Activated CD4-positive, alpha-beta T cell treated with anti-CD3 and anti-CD28 coated beads for 24 hours (primary cell): ENCODE data around the gene PROKR1.
A peak's percentile ranks its signal among the peaks of the same experiment; 100 is the strongest.
"Not testable (repeated sequence)": the region's sequence is repeated elsewhere in the genome, so short reads cannot be mapped to it uniquely, and the experiment has no call there.

Source experiments
- DNase-seq, 2 donors: peaks; one replicate each; pipeline ENCODE4 v3.0.0-alpha.2; 2020; ENCODE audit warnings: low read depth in 2 of 2

PROKR1 gene

DNA sequence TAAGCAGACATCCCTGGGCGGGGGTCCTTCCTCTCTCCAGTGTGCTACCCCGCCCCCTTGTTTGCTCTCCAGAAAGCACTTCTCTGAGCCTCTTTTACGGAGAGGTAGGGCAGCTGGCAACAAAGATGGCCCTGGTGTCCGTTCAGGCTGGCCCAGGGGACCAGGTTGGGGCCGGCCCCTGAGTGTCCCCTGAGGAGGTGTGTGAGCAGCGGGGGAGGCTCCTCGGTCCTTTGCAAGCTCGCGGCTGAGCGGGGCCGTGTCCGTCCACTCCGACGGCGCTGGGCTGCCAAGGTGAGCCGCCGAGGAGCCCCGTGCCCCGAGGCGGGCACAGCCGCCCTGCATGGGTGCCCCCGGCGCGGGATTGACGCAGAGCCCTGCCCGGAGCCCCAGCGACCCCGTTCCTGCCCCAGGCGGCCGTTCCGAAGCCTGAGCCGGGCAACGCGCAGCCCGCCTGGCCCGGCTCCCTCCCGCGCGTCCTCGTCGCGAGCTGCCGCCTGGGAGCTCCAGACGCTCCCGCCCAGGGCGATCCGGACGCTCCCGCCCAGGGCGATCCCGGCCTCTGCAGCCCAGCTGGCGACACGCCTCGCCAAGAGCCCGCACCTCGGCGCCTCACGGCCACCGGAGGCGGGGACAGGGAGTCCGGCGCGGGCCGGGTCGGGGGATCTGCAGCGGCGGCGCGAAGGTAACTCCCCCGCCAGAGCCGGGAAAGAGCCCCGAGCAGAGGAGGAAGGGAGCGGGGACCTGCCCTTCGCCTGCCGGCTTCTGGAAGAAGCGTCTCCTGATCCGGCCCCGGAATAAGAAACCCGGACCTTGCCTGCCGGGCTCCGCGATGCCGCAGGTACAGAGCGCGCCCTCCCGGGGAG is at the start of gene PROKR1:
Gene PROKR1 (plus strand): TSS at position 569 of the 863 bp plus-strand sequence. CDS start 2,243 bp downstream, outside the sequence.
- DNase-seq: no peak

DNA sequence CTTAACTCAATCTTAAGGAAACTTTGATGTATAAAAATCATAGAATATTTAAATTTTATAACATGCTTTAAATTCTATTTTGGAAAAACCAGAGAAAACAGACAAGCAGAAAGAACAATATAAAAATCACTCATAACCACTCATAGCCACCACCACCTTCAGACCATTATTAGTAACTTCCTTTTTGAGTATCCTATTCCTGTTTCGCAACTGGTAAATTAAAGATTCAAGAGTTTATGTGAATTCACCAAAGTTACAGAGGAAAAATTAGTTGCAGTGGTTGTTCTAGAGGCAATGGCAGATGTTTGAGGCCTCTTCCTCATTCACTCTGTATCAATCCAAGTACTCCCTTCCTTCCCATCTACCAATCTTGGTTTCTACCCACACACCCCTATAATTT is 49.3 kb upstream of the PROKR1 start:
- DNase-seq: no peak

DNA sequence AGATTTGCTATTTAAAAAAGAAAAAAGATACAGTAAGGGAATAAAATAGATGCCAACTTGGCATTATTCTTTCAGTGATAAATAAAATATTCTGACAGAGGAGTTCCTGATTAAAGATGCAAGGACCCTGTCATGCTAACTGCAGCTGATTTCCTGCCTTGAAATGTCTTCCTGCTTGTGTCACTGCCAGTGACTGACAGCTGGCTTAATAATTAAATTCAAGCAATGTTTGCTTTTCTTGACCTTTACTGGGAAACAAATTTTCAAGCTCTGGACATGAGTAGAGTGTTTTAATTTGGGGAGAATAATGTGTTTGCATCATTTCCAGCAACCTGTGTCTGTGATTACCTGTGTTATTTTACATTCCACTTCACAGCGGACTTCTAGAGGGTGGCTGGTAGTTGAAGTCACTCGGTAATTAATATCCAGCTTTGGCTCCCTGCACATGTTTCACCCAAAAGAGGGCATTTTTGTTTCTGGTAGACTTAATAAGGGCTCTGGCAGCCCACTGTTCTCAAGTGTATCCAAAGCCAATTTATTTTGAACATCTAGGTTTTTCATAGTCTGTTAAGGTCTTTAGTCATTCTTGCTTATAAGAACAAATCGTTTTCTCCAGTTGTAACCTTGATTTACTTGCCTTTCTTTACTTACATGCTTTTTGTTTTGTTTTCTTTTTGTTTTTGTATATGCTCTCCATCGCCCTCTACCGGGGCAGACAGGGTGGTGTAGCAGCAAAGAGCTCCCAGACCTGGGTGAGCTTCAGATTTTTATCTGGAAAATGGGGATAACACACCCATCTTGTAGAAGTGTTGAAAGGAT is 48.5 kb upstream of the PROKR1 start:
- peak; percentile 23 to 25 for DNase-seq

DNA sequence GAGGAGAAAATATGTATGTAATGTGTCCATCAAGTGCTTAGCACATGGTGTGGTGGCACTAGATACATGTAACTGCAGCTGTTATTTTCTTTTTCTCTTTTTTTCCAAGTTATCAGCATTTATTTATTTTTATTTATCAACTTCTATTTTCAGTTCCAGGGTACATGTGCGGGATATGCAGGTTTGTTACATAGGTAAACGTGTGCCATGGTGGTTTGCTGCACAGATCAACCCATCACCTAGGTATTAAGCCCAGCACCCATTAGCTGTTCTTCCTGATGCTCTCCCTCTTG is 47.9 kb upstream of the PROKR1 start:
- DNase-seq: not testable (repeated sequence)

DNA sequence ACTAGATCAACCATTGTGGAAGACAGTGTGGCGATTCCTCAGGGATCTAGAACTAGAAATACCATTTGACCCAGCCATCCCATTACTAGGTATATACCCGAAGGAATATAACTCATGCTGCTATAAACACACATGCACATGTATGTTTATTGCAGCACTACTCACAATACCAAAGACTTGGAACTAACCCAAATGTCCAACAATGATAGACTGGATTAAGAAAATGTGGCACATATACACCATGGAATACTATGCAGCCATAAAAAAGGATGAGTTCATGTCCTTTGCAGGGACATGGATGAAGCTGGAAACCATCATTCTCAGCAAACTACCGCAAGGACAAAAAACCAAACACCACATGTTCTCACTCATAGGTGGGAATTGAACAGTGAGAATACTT is 42.9 kb upstream of the PROKR1 start:
- not testable (repeated sequence) for DNase-seq

DNA sequence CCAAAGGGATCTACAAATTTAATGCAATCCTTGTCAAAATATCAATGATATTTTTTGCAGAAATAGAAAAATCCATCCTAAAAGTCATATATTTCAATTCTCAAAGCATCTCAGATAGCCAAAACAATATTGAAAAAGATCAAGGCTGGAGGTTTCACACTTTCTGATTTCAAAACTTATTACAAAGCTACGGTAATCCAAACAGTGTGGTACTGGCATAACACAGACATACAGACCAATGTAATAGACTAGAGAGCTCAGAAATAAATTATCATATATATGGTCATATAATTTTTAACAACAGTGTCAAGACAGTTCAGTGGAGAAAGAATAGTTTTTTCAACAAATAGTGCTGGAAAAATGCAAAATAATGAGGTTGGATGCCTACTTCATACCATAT is 40.3 kb upstream of the PROKR1 start:
- DNase-seq: no peak

DNA sequence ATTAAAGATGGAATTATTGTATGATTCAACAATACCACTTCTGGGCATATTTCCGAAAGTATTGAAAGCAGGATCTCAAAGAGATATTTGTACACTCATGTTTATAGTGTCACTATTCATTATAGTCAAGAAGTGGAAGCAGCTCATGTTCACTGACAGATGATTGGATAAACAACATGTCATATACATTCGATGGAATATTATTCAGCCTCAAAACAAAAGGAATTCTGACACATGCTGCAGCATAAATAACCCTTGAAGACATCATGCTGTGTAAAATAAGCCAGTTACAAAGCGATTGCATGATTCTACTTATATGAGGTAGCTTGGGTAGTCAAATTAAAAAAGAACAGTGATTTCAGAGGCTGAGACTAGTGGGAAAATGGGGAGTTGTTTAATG is 39.3 kb upstream of the PROKR1 start:
- DNase-seq: no peak

DNA sequence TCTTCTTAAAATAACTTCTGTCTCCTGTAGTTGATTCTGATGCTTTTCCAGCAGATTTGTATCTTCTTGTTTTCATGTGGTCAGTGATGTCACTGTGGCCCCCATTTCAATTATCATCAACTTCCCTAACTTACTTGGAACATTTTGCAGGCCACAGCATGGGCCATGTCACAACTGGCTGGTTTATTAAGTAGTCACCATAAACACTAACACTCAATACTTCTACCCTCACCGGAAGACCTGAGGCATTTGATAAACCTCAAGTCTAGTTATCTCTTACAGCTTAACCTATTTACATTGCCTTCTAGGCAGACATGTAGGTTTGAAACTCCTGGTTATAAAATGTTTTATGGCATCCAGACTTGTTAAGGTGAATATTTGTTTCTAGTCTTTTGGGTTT is 37.4 kb upstream of the PROKR1 start:
- DNase-seq: no peak

DNA sequence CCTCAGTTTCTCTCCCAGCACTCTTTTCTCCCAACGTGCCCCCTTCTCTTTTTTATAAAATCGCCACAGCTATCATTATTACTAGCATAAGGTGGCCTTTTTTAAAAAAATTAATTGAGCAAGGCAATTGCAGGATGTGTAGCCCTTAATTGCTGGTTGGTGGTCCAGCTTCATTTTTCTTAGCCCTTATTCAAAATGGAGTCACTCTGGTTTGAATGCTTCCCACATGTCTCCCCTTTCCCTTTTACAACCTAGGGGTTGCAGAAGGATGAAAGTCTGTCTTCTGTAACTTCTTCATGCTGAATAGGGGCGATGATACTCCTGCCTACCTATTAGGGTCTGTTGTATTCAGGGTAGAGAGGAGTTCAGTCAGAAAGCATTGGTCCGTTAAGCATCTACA is 36.6 kb upstream of the PROKR1 start:
- no peak for DNase-seq

DNA sequence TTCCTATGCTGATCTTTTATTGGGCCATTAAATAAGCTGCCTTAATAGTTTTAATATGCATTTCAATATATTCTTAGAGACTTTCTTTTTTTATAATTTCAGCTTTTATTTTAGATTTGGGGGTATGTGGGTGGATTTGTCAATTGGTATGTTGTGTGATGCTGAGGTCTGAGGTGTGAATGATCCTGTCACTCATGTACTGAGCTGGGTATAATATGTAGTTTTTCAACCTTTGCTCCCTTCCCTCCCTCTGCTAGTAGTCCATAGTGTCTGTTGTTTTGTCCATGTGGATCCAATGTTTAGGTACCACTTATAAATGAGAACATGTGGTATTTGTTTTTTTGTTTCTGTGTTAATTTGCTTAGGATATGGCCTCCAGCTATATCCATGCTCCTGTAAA is 35.5 kb upstream of the PROKR1 start:
- DNase-seq: no peak

DNA sequence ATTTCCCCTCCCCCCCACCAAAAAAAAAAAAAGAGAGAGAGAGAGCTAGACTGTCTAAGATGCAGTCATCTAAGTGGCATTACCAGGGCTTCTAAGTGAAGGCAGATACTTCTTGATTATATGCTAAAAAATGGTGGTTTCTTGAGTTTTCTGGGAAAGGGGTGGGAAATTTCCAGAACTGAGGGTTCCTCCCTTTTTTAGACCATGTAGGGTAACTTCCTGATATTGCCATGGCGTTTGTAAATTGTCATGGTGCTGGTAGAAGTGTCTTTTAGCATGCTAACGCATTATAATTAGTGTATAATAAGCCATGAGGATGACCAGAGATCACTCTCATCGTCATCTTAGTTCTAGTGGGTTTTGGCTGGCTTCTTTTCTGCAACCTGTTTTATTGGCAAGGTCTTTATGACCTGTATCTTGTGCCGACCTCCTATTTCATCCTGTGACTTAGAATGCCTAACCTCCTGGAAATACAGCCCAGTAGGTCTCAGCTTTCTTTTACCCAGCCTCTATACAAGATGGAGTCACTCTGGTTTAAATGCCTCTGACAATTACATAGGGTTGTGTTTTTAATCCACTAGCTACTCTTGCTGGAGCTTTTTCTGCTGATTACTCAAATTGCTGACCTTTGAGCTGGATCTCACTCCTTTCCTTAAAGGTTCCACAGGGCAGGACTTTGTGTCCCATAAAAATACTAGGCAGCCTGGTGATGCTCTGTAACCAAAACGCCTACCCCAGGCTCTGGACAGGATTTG is 30.4 kb upstream of the PROKR1 start:
- DNase-seq: no peak

DNA sequence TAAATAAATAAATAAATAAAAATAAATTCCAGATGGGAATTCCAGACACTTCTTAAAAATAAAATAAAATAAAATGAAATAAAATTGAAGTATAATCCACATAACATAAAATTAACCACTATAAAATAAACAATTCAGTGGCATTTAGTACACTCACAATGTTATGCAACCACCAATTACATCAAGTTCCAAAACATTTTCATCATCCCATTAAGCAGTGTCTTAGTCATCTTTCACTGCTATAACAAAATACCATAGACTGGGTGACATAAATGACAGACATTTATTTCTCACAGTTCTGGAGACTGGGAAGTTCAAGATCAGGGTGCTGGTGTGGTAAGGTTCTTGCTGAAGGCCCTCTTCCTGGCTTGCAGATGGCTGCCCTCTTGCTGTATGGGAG is 22.6 kb upstream of the PROKR1 start:
- no peak for DNase-seq

DNA sequence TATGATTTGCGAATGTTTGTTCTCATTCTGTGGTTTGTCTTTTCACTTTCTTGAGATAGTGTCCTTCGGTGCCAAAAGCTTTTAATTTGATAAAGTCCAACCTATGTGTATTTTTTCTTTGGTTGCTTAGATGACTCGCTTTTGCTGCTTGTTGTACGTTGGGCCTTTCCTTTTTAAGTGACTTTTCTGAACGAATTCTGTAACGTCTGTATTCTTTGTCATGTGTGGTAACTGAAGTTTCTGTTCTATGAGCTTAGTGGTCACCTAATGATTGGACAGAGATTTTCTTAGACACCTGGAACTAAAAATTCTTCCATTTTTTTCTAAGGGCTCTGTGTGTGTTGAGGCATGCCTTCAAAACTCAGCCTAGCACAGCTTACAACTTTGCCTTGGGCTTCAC is 19.6 kb upstream of the PROKR1 start:
- DNase-seq: no peak

DNA sequence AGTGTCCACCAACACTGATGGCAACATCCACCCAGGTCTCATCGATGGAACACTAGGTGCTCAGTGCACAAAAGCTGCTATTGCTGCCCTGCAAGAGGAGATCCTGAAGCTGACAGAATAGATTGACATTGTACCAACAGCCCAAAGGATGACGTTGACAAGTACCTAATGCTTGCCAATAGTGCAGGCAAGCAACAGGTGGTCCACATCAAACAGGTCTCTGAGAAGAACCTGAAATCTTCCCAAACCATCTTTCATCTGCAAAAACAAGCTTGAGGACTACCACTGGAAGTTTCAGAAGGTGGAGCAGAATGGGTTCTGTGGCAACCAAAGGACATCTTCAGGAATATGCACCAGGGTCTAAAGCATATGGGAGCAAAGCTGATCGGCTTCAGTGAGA is 15.8 kb upstream of the PROKR1 start:
- DNase-seq: no peak

DNA sequence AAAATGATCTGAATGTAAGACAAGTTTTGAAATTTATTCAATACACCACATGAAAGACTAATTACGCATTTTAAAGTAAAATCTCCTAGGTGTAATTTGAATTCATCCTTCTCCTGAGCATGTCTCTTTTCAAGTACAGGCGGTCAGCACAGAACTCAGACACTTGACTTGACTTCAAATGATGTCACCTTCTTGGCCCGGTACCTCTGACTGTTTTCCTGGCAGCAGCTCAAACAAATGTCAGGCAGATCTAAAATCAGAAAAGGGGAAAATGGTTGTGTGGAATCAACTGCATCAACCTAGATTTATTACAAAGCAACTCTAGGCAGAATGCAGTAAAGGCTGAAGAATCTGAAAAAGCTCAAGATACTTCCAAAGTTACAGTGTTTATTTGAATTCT is 11.4 kb upstream of the PROKR1 start:
- DNase-seq: no peak

DNA sequence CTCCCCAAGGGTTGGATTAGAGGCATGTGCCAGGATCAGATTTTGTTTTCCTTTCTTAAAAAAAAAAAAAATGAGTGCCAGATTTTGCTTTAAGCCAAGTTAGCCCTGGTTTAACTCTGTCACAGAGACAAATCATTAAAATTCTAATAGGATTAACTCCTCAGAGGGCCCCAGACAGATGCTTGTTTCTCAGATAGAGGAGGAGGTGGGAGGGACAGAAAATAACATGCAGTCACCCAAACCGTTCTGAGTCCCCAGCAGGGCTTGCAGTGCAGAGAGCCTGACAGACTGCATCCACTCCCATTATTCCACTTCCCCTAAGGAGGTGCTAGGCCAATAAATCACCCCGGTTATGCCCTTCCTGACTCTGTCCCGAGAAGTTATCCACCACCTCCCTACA is 6.3 kb upstream of the PROKR1 start:
- no peak for DNase-seq

DNA sequence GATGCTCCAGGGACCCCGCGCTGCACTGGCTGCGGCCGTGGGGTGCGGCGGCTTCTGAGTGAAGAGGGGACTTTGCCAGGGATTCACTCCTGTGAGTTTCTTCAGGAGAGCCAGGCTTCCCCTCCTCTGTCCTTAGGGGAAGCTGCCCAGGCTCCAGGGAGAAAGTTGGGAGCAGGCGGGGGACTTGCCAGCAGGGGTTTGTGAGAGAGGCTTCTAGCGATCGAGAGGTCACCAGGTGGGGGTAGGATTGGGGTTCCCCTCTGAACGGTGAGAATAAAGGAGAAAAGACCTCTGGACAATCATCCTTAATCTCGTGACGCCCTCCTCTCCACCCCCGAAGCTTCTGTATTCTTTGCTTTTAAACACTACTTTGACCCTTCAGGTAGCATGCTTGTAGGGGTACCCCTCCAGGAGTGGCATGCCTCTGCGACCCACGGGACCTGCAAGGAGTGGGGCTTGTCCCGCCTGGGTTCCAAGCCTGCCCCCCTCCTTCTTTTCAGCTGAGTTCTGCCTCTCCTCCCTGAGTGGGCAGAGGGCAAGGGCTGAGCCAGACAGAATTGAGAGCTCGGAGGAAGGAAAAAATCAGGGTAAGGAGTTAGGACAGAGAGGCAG is 601 bp downstream of the PROKR1 start:
- no peak for DNase-seq

DNA sequence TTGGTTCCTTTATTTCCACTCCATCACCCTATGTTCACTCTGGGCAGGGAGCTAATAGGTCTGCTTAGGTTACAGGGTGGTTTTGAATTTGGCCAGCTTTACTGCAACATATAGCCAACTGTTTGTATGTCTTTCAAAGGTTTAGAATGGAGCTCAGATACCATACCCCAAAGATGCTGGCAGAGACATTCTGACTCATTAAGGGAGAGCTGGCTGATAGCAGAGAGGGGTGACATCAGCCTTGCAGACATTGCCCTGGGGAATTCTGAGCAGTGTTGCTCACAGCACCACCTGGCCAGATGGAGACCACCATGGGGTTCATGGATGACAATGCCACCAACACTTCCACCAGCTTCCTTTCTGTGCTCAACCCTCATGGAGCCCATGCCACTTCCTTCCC is 2.1 kb downstream of the PROKR1 start:
- no peak for DNase-seq

DNA sequence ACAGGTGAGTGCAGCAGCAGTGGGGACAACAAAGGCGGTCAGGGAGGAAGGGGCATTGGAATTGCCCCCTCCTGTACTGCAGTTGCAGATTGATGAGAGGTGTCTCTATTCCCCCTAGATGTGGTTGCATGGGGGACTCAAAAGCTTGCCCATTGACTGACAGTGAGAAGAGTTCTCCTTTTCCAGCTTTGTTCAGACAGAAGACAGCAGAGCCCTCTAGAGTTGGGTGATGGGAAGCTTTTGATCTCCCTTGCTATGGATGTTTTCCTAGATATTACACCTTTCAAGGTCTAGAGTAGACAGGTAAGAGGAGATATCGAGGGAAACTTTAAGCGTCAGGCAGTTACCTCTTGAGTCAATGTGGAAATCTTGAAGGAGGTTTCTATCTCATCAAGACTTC is 2.9 kb downstream of the PROKR1 start:
- no peak for DNase-seq

DNA sequence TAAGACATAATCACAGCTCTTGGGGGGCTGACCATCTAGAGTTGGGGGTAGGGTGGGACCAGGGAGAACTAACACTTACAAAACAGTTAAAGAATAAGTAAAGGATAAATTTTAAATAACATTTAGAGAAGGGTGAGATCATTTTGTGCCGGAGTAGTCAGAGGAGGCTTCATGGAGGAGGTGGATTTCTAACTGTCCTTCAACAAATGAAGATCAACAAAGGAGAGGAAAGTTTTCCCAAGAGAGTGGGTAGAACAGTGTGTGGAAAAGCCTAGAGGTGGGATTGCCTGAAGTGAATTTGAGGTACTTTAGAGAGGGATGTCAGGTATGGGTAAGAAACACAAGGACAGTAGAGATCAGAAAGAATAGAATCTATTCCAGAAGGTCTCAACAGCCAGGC is 7.3 kb downstream of the PROKR1 start:
- no peak for DNase-seq

DNA sequence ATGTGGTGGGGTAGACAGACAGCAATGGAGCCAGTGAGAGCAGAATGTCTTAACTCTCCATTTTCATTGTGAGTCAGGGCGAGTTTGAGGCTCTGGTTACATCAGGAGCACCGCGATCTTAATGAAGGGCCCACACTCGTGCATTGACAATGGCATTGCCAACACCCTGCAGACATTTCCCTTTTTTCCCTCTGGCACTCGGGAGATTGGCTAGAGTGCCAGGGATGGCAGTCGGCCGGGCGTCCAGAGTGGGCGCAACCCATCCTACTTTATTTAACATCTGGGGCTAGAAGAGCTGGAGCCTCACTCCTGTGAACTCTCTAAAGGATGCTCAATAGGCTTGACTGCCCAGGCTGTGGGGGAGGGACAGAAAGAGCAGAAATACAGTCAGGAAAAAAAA is 9.7 kb downstream of the PROKR1 start:
- no peak for DNase-seq

DNA sequence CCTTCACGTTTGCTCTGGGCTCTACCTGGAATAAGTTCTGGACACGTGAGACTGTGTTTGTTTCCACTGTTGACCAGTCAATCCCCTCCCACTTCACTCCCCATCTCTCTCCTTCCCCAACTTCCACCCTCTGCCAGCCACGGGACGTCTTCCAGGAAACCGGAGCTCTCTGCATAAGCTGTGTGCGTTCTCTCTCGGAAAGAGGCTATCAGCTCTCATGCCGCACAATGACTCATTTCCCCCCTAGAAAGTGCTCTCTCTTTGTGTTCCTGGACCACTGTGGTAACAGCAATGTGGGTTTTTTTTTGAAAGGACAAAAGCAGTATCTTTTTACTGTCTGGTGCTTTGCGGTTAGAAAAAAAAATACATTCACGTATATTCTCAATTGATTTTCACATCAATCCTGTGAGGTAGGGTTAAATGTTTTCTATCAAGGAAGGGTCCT is 10.2 kb downstream of the PROKR1 start:
- peak in 1 of 2 donors; percentile 11 for DNase-seq
